ENCODE data around the gene ZFAND2A. TPM values are rescaled to one million over a fixed set of nuclear protein-coding genes. Genes with fewer than 3 reads are reported as not detected.
"Not testable (repeated sequence)": the region's sequence is repeated elsewhere in the genome, so short reads cannot be mapped to it uniquely, and the experiment has no call there.

ZFAND2A gene, protein sequence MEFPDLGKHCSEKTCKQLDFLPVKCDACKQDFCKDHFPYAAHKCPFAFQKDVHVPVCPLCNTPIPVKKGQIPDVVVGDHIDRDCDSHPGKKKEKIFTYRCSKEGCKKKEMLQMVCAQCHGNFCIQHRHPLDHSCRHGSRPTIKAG
- total RNA-seq, result 10 to 100 TPM; 62.2 to 71.3 TPM

DNA sequence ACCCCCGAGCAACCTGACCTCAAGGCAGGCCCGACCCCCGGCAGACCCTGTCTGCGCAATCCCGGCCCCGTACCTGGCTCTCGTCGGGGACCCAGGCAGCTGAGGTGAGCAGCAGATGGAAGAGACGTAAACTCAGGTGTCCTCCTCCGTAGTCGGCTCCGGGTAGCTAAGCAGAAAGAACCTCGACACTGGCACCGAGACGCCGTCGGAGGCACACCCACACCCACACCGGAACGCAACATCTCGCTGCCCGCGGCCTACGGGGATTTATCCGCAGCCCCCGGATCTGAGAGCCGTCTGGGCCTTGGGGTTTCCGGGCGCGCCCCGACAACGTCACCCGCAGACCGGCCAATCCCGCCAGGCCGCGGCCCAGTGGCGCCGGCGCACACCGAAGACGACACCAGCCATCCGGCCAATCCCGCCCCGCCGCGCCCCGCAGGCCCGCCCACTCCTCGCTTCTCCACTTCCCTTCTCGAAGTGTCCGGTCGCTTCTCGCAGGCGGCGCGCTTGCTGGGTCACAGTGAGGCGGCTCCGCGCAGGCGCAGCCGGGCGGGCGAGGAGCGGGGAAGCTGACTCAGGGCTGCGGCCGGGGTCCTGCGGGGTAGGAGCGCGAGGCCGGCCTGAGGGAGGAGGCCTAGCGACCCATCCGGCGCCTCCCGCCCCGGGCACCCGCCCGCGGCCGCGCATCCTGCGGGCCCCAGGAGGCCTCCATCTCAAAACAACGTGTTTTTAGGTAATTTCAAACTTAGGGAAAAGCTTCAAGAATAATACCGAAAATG, at the start of gene ZFAND2A:
Gene ZFAND2A, minus strand, starts transcription at position 306 of the 779 bp plus-strand sequence. CDS start 1,984 bp downstream, outside the sequence.
- H3K27me3 Mint-ChIP-seq (ENCODE audit: low read depth), result no peaks in the 10 kb centered on the region
- no peaks in the 10 kb centered on the region for H3K9me3 Mint-ChIP-seq
- H3K4me3 Mint-ChIP-seq, result peak within 1 kb of the TSS; percentile 91
- H3K4me1 Mint-ChIP-seq (ENCODE audit: low read depth), result peaks cover 25% of the 10 kb centered on the region
- H3K27ac Mint-ChIP-seq, result peak within 1 kb of the TSS; percentile 92
- ATAC-seq (replicated peaks in 1 of 2) (peak; percentile 96 to 97), DNase-seq (peak; percentile 100)
- peaks cover 0 to 3% of the 10 kb centered on the region in 2 donors for H3K36me3 Mint-ChIP-seq (ENCODE audit: insufficient read depth in 2 of 2)

DNA sequence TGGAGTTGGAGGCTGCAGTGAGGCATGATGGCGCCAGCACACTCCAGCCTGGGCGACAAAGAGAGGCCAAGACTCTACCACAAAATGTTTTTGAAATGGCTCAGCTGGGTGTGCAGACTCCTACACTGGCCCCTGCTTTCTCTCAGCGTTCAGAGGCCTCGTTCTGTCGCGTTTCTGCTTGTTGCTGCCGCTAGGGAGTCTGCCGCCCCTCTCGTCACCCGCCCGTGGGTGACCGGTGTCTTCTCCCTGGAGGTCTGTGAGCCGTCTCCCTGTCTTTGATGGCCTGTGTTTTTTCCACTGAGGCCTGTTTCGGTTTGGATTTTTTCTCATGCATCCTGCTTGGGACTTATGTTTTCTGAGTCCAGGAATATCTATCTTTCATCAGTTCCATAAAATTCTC, 49.1 kb upstream of the ZFAND2A start:
- Mint-ChIP-seq H3K36me3 (ENCODE audit: insufficient read depth in 2 of 2) (no peaks in the 10 kb centered on the region), H3K27ac (no peak overlapping the region), H3K4me3 (no peak overlapping the region), H3K4me1 (ENCODE audit: low read depth) (no peaks in the 10 kb centered on the region), H3K27me3 (ENCODE audit: low read depth) (peaks cover 32% of the 10 kb centered on the region), H3K9me3 (no peaks in the 10 kb centered on the region)
- DNase-seq (no peak), ATAC-seq (replicated peaks in 1 of 2) (no peak)

DNA sequence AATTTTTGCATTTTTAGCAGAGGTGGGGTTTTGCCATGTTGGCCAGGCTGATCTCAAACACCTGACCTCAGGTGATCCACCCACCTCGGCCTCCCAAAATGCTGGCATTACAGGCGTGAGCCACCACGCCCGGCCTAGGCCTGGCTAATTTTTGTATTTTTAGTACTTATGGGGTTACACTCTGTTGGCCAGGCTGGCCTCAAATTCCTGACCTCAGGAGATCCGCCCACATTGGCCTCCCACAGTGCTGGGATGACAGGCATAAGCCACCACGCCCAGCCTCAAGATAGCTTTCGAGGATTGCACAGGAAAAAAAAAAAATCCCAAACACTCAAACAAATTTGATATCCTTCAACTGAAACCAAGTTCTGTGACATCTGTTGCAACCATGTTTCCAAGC, 45.7 kb upstream of the ZFAND2A start:
- not testable (repeated sequence) for H3K36me3 Mint-ChIP-seq (ENCODE audit: insufficient read depth in 2 of 2); H3K27ac Mint-ChIP-seq; H3K4me1 Mint-ChIP-seq (ENCODE audit: low read depth); H3K4me3 Mint-ChIP-seq; ATAC-seq (replicated peaks in 1 of 2); H3K9me3 Mint-ChIP-seq; DNase-seq
- H3K27me3 Mint-ChIP-seq (ENCODE audit: low read depth), result peaks cover 16% of the 10 kb centered on the region

DNA sequence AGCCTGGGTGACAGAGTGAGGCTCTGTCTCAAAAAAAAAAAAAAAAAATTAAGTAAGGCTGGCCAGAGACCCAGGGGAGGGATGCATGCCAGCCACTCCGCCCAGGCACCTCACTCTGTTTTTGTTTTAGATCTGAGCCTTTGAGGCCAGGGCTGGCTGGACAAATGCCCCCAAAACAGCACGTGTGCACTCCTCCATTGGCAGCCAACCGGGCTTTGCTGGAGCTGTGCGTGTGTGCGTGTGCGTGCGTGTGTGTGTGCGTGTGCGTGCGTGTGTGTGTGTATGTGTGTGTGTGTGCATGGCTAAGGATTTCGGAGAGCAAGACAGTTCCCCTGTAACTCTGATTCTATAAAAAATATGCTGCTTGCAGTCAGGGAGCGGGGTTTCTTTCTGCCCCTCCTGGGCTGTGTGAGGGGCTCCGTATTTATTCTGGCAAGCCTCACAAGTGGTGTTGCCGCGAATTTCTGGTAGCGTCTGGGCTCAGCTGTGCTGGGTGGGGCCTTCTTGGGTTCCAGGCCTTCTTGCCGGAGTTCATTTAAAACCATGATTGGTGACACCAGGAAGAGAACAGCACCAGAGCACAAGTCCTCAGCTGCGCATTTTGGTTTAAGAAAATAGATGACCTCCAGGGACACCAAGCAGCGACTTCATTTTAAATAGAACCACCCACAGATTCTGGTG, 44.6 kb upstream of the ZFAND2A start:
- DNase-seq, result no peak
- H3K27ac Mint-ChIP-seq, result no peak overlapping the region
- peaks cover 5% of the 10 kb centered on the region for H3K27me3 Mint-ChIP-seq (ENCODE audit: low read depth)
- no peaks in the 10 kb centered on the region for H3K4me1 Mint-ChIP-seq (ENCODE audit: low read depth)
- H3K36me3 Mint-ChIP-seq (ENCODE audit: insufficient read depth in 2 of 2), result no peaks in the 10 kb centered on the region
- no peak for ATAC-seq (replicated peaks in 1 of 2)
- H3K4me3 Mint-ChIP-seq, result no peak overlapping the region
- no peaks in the 10 kb centered on the region for H3K9me3 Mint-ChIP-seq

DNA sequence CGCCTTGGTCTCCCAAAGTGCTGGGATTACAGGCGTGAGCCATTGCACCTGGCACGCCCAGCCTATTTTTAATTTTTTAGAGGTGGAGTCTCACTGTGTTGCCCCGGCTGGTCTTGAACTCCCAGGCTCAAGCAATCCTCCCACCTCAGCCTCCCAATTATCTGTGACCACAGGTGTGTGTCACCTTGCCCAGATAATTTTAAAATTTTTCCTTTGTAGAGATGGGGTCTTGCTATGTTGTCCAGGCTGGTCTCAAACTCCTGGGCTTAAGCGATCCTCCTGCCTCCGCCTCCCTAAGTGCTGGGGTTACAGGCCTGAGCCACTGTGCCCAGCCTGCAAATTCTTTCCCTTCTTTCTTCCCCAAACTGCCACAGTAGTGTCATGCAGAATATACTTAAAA, 42.9 kb upstream of the ZFAND2A start:
- DNase-seq; H3K27ac Mint-ChIP-seq; H3K4me3 Mint-ChIP-seq; H3K27me3 Mint-ChIP-seq (ENCODE audit: low read depth); ATAC-seq (replicated peaks in 1 of 2); H3K36me3 Mint-ChIP-seq (ENCODE audit: insufficient read depth in 2 of 2); H3K9me3 Mint-ChIP-seq; H3K4me1 Mint-ChIP-seq (ENCODE audit: low read depth): not testable (repeated sequence)

DNA sequence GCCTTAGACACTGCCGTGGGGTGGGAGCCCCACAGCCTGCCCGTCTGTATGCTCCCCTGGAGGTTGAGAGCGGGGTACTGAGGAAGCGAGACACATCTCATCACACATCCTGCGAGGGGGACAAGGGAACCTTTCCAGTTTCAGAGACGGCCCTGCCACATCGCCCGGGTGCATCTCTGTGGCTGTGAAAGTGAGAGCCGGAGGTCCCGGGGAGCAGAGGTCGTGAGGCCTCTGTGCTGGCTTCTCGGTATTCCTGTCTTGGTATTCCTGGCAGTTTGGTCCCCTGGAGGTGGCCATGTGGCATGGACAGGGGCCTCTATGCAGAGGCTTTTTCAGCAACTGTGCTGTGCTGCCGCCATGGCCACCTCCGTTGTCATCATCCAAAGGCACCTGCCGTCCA, 41.9 kb upstream of the ZFAND2A start:
- Mint-ChIP-seq H3K36me3 (ENCODE audit: insufficient read depth in 2 of 2) (no peaks in the 10 kb centered on the region), H3K4me1 (ENCODE audit: low read depth) (no peaks in the 10 kb centered on the region), H3K9me3 (no peaks in the 10 kb centered on the region), H3K27ac (no peak overlapping the region), H3K27me3 (ENCODE audit: low read depth) (no peaks in the 10 kb centered on the region), H3K4me3 (no peak overlapping the region)
- ATAC-seq (replicated peaks in 1 of 2) (no peak), DNase-seq (no peak)

DNA sequence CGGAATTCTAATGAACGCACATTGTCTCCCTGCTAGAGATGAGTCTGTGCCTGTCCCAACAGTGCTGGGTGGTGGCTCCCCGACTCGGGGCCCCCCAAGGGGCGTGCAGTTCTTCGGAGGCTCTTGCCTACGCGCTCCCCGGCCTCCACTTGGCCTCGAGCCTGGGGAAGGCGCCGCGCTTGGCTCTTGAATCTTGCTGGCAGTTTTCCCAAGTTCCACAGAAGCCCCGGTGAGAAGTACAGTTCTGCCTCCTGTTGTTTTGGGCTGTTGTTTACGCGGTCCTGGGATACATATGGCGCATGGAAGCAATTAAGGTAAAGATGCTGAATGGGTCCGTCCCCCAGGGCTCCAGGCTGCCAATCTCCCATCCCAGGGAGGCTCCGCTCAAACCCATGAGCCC, 40.0 kb upstream of the ZFAND2A start:
- H3K27me3 Mint-ChIP-seq (ENCODE audit: low read depth), result no peaks in the 10 kb centered on the region
- H3K36me3 Mint-ChIP-seq (ENCODE audit: insufficient read depth in 2 of 2), result no peaks in the 10 kb centered on the region
- ATAC-seq (replicated peaks in 1 of 2), result no peak

DNA sequence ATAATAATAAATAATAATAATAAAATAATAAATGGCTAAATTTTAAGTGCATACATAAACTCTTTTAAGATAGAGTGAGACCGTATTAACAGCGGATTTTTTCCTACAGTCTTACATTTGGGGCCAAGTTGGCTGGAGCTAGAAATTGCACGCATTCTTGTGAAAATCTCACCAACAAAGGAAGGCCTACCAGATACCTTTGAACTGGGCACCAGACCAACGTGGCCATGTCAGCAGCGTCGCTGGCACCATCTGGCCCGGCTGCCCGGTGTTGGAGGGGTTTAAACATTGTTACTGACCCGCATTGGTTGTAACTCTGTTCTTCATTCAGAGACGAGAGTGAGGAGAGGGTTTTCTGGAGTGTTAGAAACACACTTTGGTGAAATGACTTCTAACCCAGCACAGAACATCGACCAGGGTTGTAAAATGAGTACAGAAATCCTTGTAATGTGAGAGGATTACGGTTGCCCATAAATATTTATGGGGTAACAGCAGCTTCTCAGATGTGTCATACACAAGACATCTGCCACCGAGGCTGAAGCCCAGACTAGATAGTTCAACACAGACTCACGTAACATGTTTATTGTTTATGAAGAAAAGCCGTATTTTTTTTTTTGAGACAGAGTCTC, 38.1 kb upstream of the ZFAND2A start:
- no peak overlapping the region for H3K4me3 Mint-ChIP-seq
- no peaks in the 10 kb centered on the region for H3K9me3 Mint-ChIP-seq
- peaks cover 2% of the 10 kb centered on the region for H3K27me3 Mint-ChIP-seq (ENCODE audit: low read depth)
- H3K4me1 Mint-ChIP-seq (ENCODE audit: low read depth), result no peaks in the 10 kb centered on the region
- no peak for ATAC-seq (replicated peaks in 1 of 2)
- no peak for DNase-seq
- H3K36me3 Mint-ChIP-seq (ENCODE audit: insufficient read depth in 2 of 2), result no peaks in the 10 kb centered on the region
- H3K27ac Mint-ChIP-seq, result no peak overlapping the region

More for the DNA sequence above, 40.0 kb upstream of the ZFAND2A start:
- no peak for DNase-seq
- no peaks in the 10 kb centered on the region for H3K9me3 Mint-ChIP-seq
- no peak overlapping the region for H3K4me3 Mint-ChIP-seq
- H3K4me1 Mint-ChIP-seq (ENCODE audit: low read depth), result no peaks in the 10 kb centered on the region
- no peak overlapping the region for H3K27ac Mint-ChIP-seq

DNA sequence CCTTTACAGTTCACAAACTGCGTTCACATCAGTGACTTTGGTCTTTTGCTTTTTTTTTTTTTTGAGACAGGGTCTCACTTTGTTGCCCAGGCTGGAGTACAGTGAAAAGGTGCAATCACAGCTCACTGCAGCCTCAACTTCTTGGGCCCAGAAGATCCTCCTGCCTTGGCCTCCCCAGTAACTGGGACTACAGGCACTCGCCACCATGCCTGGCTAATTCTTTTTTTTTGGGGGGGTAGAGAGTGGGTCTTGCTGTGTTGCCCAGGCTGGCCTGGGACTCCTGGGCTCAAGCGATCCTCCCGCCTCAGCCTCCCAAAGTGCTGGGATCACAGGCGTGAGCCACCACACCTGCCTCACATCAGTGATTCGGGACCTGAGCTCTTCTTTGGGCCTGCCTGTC, 37.0 kb upstream of the ZFAND2A start:
- Mint-ChIP-seq H3K9me3 (peaks cover 0 to 2% of the 10 kb centered on the region in 2 donors), H3K4me3 (no peak overlapping the region), H3K36me3 (ENCODE audit: insufficient read depth in 2 of 2) (peaks cover 2 to 3% of the 10 kb centered on the region in 2 donors), H3K27me3 (ENCODE audit: low read depth) (peaks cover 14% of the 10 kb centered on the region), H3K4me1 (ENCODE audit: low read depth) (peaks cover 8% of the 10 kb centered on the region), H3K27ac (no peak overlapping the region)
- DNase-seq (no peak), ATAC-seq (replicated peaks in 1 of 2) (no peak)

DNA sequence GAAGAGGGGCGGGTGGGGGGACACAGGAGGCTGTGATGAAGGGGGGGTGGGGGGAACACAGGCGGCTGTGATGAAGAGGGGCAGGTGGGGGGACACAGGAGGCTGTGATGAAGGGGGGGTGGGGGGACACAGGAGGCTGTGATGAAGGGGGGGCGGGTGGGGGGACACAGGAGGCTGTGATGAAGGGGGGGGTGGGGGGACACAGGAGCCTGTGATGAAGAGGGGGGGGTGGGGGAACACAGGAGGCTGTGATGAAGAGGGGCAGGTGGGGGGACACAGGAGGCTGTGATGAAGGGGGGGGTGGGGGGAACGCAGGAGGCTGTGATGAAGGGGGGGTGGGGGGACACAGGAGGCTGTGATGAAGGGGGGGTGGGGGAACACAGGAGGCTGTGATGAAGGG, 36.4 kb upstream of the ZFAND2A start:
- DNase-seq; H3K9me3 Mint-ChIP-seq; H3K36me3 Mint-ChIP-seq (ENCODE audit: insufficient read depth in 2 of 2); H3K27ac Mint-ChIP-seq; ATAC-seq (replicated peaks in 1 of 2); H3K4me3 Mint-ChIP-seq: not testable (repeated sequence)
- peaks cover 12% of the 10 kb centered on the region for H3K4me1 Mint-ChIP-seq (ENCODE audit: low read depth)
- peaks cover 14% of the 10 kb centered on the region for H3K27me3 Mint-ChIP-seq (ENCODE audit: low read depth)

DNA sequence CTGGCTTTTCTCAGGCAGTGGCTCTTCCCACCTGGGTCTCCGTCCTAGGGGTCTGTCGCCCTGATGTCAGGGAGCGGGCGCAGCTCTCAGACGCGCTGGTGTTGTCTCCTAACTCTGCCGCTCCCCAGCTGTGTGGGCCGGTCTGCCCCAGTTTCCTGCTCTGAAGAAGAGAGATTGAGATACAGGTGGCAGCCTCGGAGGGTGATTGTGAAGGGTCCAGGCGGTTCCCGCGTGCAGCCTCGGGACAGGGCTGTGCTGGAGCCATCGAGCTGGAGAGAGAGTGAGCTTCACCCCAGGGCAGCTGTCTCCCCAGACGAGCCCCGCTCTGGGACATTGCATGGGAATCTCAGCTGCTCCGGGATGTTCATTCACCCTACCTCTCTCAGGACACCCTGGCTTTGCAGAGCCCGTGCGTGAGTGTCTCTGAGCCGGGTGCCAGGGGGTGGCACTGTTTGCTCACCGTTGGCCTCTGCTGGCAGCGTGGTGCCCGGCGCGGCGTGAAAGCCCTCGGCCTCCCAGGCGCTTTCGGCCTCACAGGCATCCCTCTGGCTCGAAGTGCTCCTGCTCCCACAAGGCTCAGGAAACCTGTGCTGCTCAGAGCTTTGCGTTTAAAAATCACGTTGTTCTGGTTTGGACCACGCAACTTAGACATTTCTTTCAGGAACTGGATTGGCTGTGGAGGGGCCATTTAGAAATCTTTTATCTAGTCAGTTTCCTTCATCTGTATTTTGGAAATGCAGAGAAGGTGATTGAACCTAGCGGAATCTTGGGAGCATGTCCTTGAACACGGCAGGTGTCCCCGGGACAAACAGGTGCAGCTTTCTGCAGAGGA, 33.8 kb upstream of the ZFAND2A start:
- Mint-ChIP-seq H3K27ac (no peak overlapping the region), H3K9me3 (peaks cover 0 to 10% of the 10 kb centered on the region in 2 donors), H3K4me3 (no peak overlapping the region), H3K27me3 (ENCODE audit: low read depth) (peaks cover 16% of the 10 kb centered on the region), H3K36me3 (ENCODE audit: insufficient read depth in 2 of 2) (peaks cover 2 to 6% of the 10 kb centered on the region in 2 donors), H3K4me1 (ENCODE audit: low read depth) (peaks cover 12% of the 10 kb centered on the region)
- ATAC-seq (replicated peaks in 1 of 2) (peak; percentile 76 to 82), DNase-seq (peak; percentile 44 to 51)

DNA sequence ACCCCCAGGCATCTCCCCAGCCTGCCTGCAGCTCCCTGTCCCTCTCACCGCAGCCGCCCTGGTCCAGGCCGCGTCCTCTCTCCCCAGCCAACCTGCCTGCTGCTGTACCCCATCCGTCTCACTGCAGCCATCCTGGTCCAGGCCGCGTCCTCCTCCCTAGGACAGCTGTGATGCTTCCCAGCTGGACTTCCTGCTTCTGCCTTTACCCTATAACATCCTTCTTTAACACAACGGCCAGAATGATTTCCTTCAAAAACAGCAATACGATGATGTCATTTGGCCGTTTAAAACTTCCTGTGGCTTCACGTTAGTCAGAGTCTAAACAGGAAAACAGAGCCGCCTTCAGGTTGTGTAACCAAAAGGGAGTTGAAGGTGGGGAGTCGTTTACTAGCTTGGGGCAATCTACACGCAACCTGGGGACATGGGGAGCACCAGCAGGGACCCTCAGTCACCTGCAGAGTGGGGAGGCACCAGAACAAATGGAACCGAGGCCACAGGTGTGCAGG, 32.2 kb upstream of the ZFAND2A start:
- peak; percentile 37 to 42 for DNase-seq
- Mint-ChIP-seq H3K4me1 (ENCODE audit: low read depth) (peaks cover 12% of the 10 kb centered on the region), H3K9me3 (peaks cover 2 to 13% of the 10 kb centered on the region in 2 donors), H3K27ac (peak overlapping the region; percentile 31), H3K27me3 (ENCODE audit: low read depth) (peaks cover 22% of the 10 kb centered on the region), H3K4me3 (peak overlapping the region; percentile 78 to 80), H3K36me3 (ENCODE audit: insufficient read depth in 2 of 2) (peaks cover 2 to 6% of the 10 kb centered on the region in 2 donors)
- ATAC-seq (replicated peaks in 1 of 2), result peak; percentile 76 to 88

Data from activated T-cell treated with anti-CD3 and anti-CD28 coated beads, Interleukin-2, amount 50 U/mL, for 72 hours (primary cell).